Uterus (tissue), 4 donors: ENCODE measurements around the gene TM7SF2. TPM values are rescaled to one million over a fixed set of nuclear protein-coding genes. Genes with fewer than 3 reads are reported as not detected.

Experiments
- DNase-seq, 2 donors: peaks; one replicate each; pipeline ENCODE4 v3.0.0-alpha.2; 2019 to 2020
- H3K27ac ChIP-seq, 2 donors: fragments of 200-600 bp; sonication (generic); 1 replicate in 1 of 2; 2 replicates in 1 of 2; pipeline ENCODE4 v1.5.1; 2016 to 2018
- H3K27me3 ChIP-seq, 2 donors: fragments of 200-600 bp; sonication (generic); one replicate each; pipeline ENCODE4 v1.5.1; 2018 to 2019; ENCODE audit warnings: control low read depth in 1 of 2
- H3K36me3 ChIP-seq, 2 donors: fragments of 200-600 bp; sonication (generic); one replicate each; pipeline ENCODE4 v1.5.1; 2019; ENCODE audit warnings: control low read depth in 1 of 2
- H3K4me1 ChIP-seq, 2 donors: fragments of 200-600 bp; sonication (generic); one replicate each; pipeline ENCODE4 v1.5.1; 2018 to 2019; ENCODE audit warnings: control low read depth in 1 of 2
- H3K4me3 ChIP-seq, 2 donors: fragments of 200-600 bp; sonication (generic); 1 replicate in 1 of 2; 2 replicates in 1 of 2; pipeline ENCODE4 v1.5.1; 2018 to 2019; ENCODE audit warnings: mild to moderate bottlenecking in 1 of 2
- H3K9me3 ChIP-seq, 2 donors: fragments of 200-600 bp; sonication (generic); one replicate each; pipeline ENCODE4 v1.5.1; 2019; ENCODE audit warnings: control low read depth in 1 of 2
- CTCF ChIP-seq, 4 experiments: fragments of 200-600 bp in 2 of 4; fragments of 450-650 bp in 2 of 4; sonication (generic) in 2 of 4; IDR thresholded peaks; one replicate each; pipeline ENCODE4 v1.5.1; 2016 to 2019; ENCODE audit warnings: antibody characterized with exemption in 4 of 4, mild to moderate bottlenecking in 2 of 4, moderate library complexity in 1 of 4
- POLR2A ChIP-seq, 2 donors: fragments of 450-650 bp; IDR thresholded peaks; one replicate each; pipeline ENCODE4 v1.6.1; 2016; ENCODE audit warnings: antibody characterized with exemption in 2 of 2, mild to moderate bottlenecking in 1 of 2, moderate library complexity in 1 of 2
- intact Hi-C: fragments of 100-400 bp; cut with DNase I; formaldehyde crosslinking; loops from one replicate; pipeline ENCODE4 v1.15.1; 2023; ENCODE audit warnings: low total_unique reads
- total RNA-seq, 4 donors: library from RNA; depleted of rRNA in 3 of 4; stranded (reverse); fragments of >200 nt in 3 of 4; gene quantifications; one replicate each; pipeline versions ENCODE4 v1.1.0 to v1.2.4, GENCODE V29; 2014 to 2023
- donor health status: DM: yes; HTN: yes; CAD: no.

TM7SF2 gene
- total RNA-seq, 4 donors from 2014 or later: 0.77 to 16.7 (median 5.5) TPM

- intact Hi-C loops: no loop called here
- Histone ChIP-seq H3K27me3 (no peaks in the 10 kb centered on the region), H3K4me3 (no peak overlapping the region), H3K4me1 (no peaks in the 10 kb centered on the region), H3K36me3 (no peaks in the 10 kb centered on the region), H3K27ac (no peak overlapping the region), H3K9me3 (no peaks in the 10 kb centered on the region)
- TF ChIP-seq CTCF (IDR thresholded peaks at IDR 0.05) (no peak), POLR2A (IDR thresholded peaks at IDR 0.05) (no peak)
- DNase-seq: no peak
These were observed 34.2 kb upstream of the TM7SF2 start for GRCh38 chr11:65077451-65077850.

- no peaks in the 10 kb centered on the region for H3K4me1 ChIP-seq
- no peak overlapping the region for H3K27ac ChIP-seq
- intact Hi-C loops: no loop called here
- no peaks in the 10 kb centered on the region for H3K27me3 ChIP-seq
- DNase-seq: no peak
- no peak overlapping the region for H3K4me3 ChIP-seq
- no peaks in the 10 kb centered on the region for H3K9me3 ChIP-seq
- TF ChIP-seq POLR2A (IDR thresholded peaks at IDR 0.05) (no peak), CTCF (IDR thresholded peaks at IDR 0.05) (peak in 3 of 4 experiments; percentile 15 to 38 (median 33))
- H3K36me3 ChIP-seq: no peaks in the 10 kb centered on the region
These were observed 33.5 kb upstream of the TM7SF2 start for GRCh38 chr11:65078151-65078550.

- Histone ChIP-seq H3K27ac (no peak overlapping the region), H3K9me3 (no peaks in the 10 kb centered on the region), H3K4me1 (no peaks in the 10 kb centered on the region), H3K4me3 (no peak overlapping the region), H3K27me3 (no peaks in the 10 kb centered on the region), H3K36me3 (no peaks in the 10 kb centered on the region)
- intact Hi-C loops: no loop called here
- TF ChIP-seq POLR2A (IDR thresholded peaks at IDR 0.05): no peak
- no peak for TF ChIP-seq CTCF (IDR thresholded peaks at IDR 0.05)
- no peak for DNase-seq
These were observed 32.8 kb upstream of the TM7SF2 start for GRCh38 chr11:65078786-65079342.

GRCh38 chr11:65083134-65083833 lies 28.4 kb upstream of the TM7SF2 start:
- Histone ChIP-seq H3K4me1 (peaks cover 0 to 6% of the 10 kb centered on the region in 2 donors), H3K27me3 (no peaks in the 10 kb centered on the region), H3K9me3 (no peaks in the 10 kb centered on the region), H3K27ac (peak overlapping the region; percentile 82 to 96), H3K4me3 (peak overlapping the region; percentile 53 to 83), H3K36me3 (no peaks in the 10 kb centered on the region)
- intact Hi-C loops: no loop called here
- DNase-seq: no peak
- TF ChIP-seq POLR2A (IDR thresholded peaks at IDR 0.05) (no peak), CTCF (IDR thresholded peaks at IDR 0.05) (no peak)

- Histone ChIP-seq H3K27me3 (no peaks in the 10 kb centered on the region), H3K4me3 (peak within 1 kb of the TSS; percentile 53 to 83), H3K4me1 (peaks cover 0 to 6% of the 10 kb centered on the region in 2 donors), H3K9me3 (no peaks in the 10 kb centered on the region), H3K27ac (peak within 1 kb of the TSS; percentile 82 to 96), H3K36me3 (no peaks in the 10 kb centered on the region)
- TF ChIP-seq POLR2A (IDR thresholded peaks at IDR 0.05): peak in 1 of 2 donors; percentile 74
- TF ChIP-seq CTCF (IDR thresholded peaks at IDR 0.05): peak in 2 of 4 experiments; percentile 20 to 38
- peak; percentile 94 to 96 for DNase-seq
- intact Hi-C loops: no loop called here
These were observed 27.7 kb upstream of the TM7SF2 start, which contains the start of the genes CDCA5 and ZFPL1 for GRCh38 chr11:65083834-65084597. TSS of gene CDCA5 (minus strand) at chr11:65084040. CDS start at chr11:65083978, 62 bp downstream. TSS of gene ZFPL1 (plus strand) at chr11:65084222. CDS start at chr11:65084699, 477 bp downstream.
